ENCODE data around the gene RIMS1. TPM values are rescaled to one million over a fixed set of nuclear protein-coding genes. Genes with fewer than 3 reads are reported as not detected.

Gene RIMS1
- total and polyA plus RNA-seq, 9 of the 15 experiments (the other 6 are each of a cell fraction or from before 2014, with no cell fraction given): not detected

- TF ChIP-seq MCM7 (IDR thresholded peaks at IDR 0.05) (no peak), RBFOX2 (IDR thresholded peaks at IDR 0.05; ENCODE audit: low read depth, low read length) (no peak), ERF (CRISPR knock-in tag; IDR thresholded peaks at IDR 0.05) (no peak), DNMT1 (IDR thresholded peaks at IDR 0.05) (no peak), ZNF277 (CRISPR knock-in tag; IDR thresholded peaks at IDR 0.05; ENCODE audit: borderline replicate concordance) (no peak), RFX1 (IDR thresholded peaks at IDR 0.05) (no peak), ZBTB49 (CRISPR knock-in tag; IDR thresholded peaks at IDR 0.05; ENCODE audit: borderline replicate concordance) (no peak)
Measured at GRCh38 chr6:71906813-71907212, 20.5 kb downstream of the RIMS1 start (continued).

GRCh38 chr6:71908162-71908765, 21.9 kb downstream of the RIMS1 start:
- Histone ChIP-seq H3K27ac (ENCODE audit: extremely low read depth, low read depth, low read length) (no peak overlapping the region), H3K4me3 (no peak overlapping the region), H3K9me3 (replicated peaks; ENCODE audit: control insufficient read depth, insufficient read depth, low read depth, low read length) (no peaks in the 10 kb centered on the region), H4K20me1 (replicated peaks; ENCODE audit: control insufficient read depth, insufficient read depth, low read length) (no peaks in the 10 kb centered on the region), H3K79me2 (ENCODE audit: control insufficient read depth, insufficient read depth, low read length) (no peaks in the 10 kb centered on the region), H2AFZ (ENCODE audit: low read depth, low read length) (no peak overlapping the region), H3K9me1 (ENCODE audit: control insufficient read depth, insufficient read depth, low read length) (no peaks in the 10 kb centered on the region), H3K36me3 (ENCODE audit: control insufficient read depth, insufficient read depth, low read length) (no peaks in the 10 kb centered on the region), H3K27me3 (ENCODE audit: control insufficient read depth in 2 of 2, insufficient read depth in 2 of 2, low read length in 2 of 2) (no peaks in the 10 kb centered on the region), H3K4me2 (ENCODE audit: insufficient read depth, low read length) (no peak overlapping the region), H3K4me1 (replicated peaks in 1 of 2; ENCODE audit: control insufficient read depth in 2 of 2, insufficient read depth in 2 of 2, low read length in 2 of 2) (no peaks in the 10 kb centered on the region), H3K9ac (ENCODE audit: insufficient read depth in 1 of 2, low read depth in 2 of 2, low read length in 2 of 2) (no peak overlapping the region)
- BruUV-seq (replicated peaks): no TSS peak
- no peak for ATAC-seq
- no peak for FAIRE-seq
- WGBS (ENCODE audit: insufficient coverage, low coverage, missing lambda C conversion rate): 2% methylated on average over 4 of the region's 4 CpGs
- intact Hi-C loops (cut with micrococcal nuclease): no loop called here
- DNase-seq (ENCODE audit: extremely low read depth in 1 of 4, low spot score in 3 of 4): no peak
- in situ Hi-C loops (cut with MboI): no loop called here
- CTCF ChIA-PET (ENCODE audit: low intra/inter-chr PET ratio): no interaction called here
- POLR2A ChIA-PET: no interaction called here
- no peak for TF ChIP-seq ZNF707 (CRISPR knock-in tag; conservative IDR thresholded peaks at IDR 0.05)
- TF ChIP-seq ZNF318 (IDR thresholded peaks at IDR 0.05; ENCODE audit: borderline replicate concordance in 1 of 2, low read depth in 1 of 2): no peak
